K562 (cell line): Measurements from ENCODE around the gene STK32C. TPM values are rescaled to one million over a fixed set of nuclear protein-coding genes. Genes with fewer than 3 reads are reported as not detected.

Source experiments
- EHMT2 ChIP-seq: fragments of 450-650 bp; IDR thresholded peaks from 2 replicates; pipeline ENCODE4 v1.6.1; 2018; ENCODE audit warnings: antibody characterized with exemption
- NRF1 ChIP-seq, 2 experiments: fragments of 450-650 bp; IDR thresholded peaks in 1 of 2; conservative IDR thresholded peaks in 1 of 2; 2 replicates each; pipeline ENCODE4 v1.6.1; 2014; ENCODE audit warnings: mild to moderate bottlenecking in 2 of 2
- PRMT5 ChIP-seq: sonication (generic); formaldehyde crosslinking; IDR thresholded peaks from 2 replicates; pipeline ENCODE4 v1.5.0; 2020; ENCODE audit warnings: missing genetic modification reagents
- RBBP5 ChIP-seq: fragments of 200-600 bp; sonication (generic); IDR thresholded peaks from 2 replicates; pipeline ENCODE4 v1.6.1; 2012; ENCODE audit warnings: borderline replicate concordance, mild to moderate bottlenecking, low read length, control low read depth, inconsistent platforms; ENCODE audit not compliant: insufficient read depth, poor library complexity, severe bottlenecking
- ZBTB40 ChIP-seq, 2 experiments: fragments of 450-650 bp in 1 of 2; sonication (generic) in 1 of 2; formaldehyde crosslinking in 1 of 2; IDR thresholded peaks; 2 replicates each; pipeline versions ENCODE4 v1.7.1 to v1.9.0; 2016 to 2022; ENCODE audit warnings: inconsistent platforms in 1 of 2, mild to moderate bottlenecking in 1 of 2, missing genetic modification reagents in 1 of 2
- ZNF511 ChIP-seq: sonication (generic); formaldehyde crosslinking; IDR thresholded peaks from 2 replicates; pipeline ENCODE4 v1.8.0; 2022; ENCODE audit warnings: mild to moderate bottlenecking, missing genetic modification reagents
- polyA plus RNA-seq, 8 experiments: library from polyadenylated mRNA; depleted of rRNA in 4 of 8; stranded (reverse) in 5 of 8; unstranded in 3 of 8; fragments of >200 nt; fragmentation: Nextera tagmentation in 2 of 8; fragmentation: Illumina TruSeq in 1 of 8; extraction: Ambion mirVana in 2 of 8; extraction: Trizol in 1 of 8; gene quantifications; 2 replicates each; pipeline versions ENCODE4 v1.2.1 to v1.2.3, GENCODE V29; 2011 to 2014; ENCODE audit warnings: inconsistent platforms in 1 of 8, missing spikeins in 1 of 8
- total RNA-seq, 7 experiments: library from RNA; depleted of rRNA in 6 of 7; stranded (reverse); fragments of >200 nt in 6 of 7; fragmentation: Illumina TruSeq in 2 of 7; extraction: Trizol in 2 of 7; gene quantifications; 2 replicates each; pipeline versions ENCODE4 v1.2.1 to v1.2.3, GENCODE V29; 2011 to 2021; ENCODE audit warnings: low replicate concordance in 1 of 7
- TF ChIP-seq, protein P1 (sequence below): fragments of 450-650 bp; formaldehyde crosslinking; IDR thresholded peaks from 2 replicates; pipeline ENCODE4 v1.4.0; 2020; ENCODE audit warnings: mild to moderate bottlenecking, moderate library complexity

The STK32C gene
- total and polyA plus RNA-seq, 9 of the 15 experiments (the other 6 are each of a cell fraction or from before 2014, with no cell fraction given), result 1.5 to 20.9 (median 6.5) TPM

- peak; percentile 74 for TF ChIP-seq ZNF511 (CRISPR knock-in tag)
- peak; percentile 63; the same call in 1 of the 2 replicates for TF ChIP-seq PRMT5 (CRISPR knock-in tag)
- TF ChIP-seq RBBP5, result no peak
- TF ChIP-seq, protein P1, sequence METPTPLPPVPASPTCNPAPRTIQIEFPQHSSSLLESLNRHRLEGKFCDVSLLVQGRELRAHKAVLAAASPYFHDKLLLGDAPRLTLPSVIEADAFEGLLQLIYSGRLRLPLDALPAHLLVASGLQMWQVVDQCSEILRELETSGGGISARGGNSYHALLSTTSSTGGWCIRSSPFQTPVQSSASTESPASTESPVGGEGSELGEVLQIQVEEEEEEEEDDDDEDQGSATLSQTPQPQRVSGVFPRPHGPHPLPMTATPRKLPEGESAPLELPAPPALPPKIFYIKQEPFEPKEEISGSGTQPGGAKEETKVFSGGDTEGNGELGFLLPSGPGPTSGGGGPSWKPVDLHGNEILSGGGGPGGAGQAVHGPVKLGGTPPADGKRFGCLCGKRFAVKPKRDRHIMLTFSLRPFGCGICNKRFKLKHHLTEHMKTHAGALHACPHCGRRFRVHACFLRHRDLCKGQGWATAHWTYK, result peak; percentile 92
- peak; percentile 52; the same call in 1 of the 2 replicates for TF ChIP-seq ZBTB40 (IDR thresholded peaks at IDR 0.05)
- TF ChIP-seq ZBTB40 (CRISPR knock-in tag; IDR thresholded peaks at IDR 0.05), result no peak
- no peak for TF ChIP-seq NRF1 (conservative IDR thresholded peaks at IDR 0.05 in 1 of 2, IDR thresholded peaks at IDR 0.05 in 1 of 2)
- TF ChIP-seq EHMT2, result peak; percentile 94
These were observed 13.0 kb downstream of the STK32C start (continued) for GRCh38 chr10:132294561-132295318.
